ENCODE data around the gene TECPR2. TPM values are rescaled to one million over a fixed set of nuclear protein-coding genes. Genes with fewer than 3 reads are reported as not detected.
"Not testable (repeated sequence)": the region's sequence is repeated elsewhere in the genome, so short reads cannot be mapped to it uniquely, and the experiment has no call there.

The TECPR2 gene
- total RNA-seq, 1 donor from 2014 or later: 10.9 TPM

GRCh38 chr14:102333795-102334705, 28.7 kb upstream of the TECPR2 start:
- peak; percentile 21 for ATAC-seq

DNA sequence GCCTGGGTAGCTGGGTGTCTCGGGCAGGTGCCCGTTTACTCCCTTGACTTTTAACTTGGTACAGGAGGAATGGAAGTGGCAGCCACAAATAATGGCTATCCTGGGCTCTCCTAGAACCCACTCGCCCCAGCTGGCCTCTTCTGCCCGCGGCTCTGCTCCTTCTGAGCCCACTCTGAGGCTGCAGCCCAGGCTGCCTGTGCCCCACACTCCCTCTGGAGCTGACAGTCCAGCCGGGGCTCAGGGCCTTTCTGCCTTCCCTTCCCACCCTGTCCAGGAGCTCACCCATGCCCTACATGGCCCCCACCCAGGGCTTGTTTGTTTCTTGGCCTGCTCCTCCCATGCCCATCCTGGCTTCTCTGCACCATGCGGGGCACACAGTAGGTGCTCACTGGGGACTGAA, 27.6 kb upstream of the TECPR2 start:
- no peak for ATAC-seq

DNA sequence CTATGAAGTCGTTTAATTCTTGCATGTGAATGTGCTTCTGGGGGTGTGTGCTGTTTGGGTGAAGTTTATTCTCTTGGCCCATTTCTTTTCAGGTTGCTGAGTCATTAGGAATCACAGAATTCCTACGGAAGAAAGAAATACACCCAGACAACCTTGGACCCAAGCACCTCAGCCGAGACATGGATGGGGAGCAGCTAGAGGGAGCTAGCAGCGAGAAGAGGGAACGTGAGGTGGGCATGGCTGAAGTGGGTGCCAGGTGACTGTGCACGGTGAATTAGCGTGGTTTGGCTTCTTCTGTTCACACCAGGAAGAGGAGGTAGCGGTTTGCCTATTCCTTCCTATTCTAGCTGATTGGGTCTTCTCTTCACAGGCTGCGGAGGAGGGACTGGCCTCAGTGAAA, 24.0 kb upstream of the TECPR2 start:
- no peak for ATAC-seq

DNA sequence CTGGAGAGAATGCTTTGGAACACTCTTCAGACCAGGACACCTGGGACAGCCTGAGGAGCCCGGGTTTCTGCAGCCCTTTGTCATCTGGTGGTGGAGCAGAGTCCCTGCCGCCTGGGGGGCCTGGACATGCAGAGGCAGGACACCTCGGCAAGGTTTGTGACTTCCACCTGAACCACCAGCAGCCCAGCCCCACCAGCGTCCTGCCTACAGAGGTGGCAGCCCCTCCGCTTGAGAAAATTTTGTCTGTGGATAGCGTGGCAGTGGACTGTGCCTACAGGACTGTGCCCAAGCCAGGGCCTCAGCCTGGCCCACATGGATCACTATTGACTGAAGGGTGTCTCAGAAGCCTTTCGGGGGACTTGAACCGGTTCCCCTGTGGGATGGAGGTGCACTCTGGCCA, 21.2 kb upstream of the TECPR2 start:
- ATAC-seq: no peak

GRCh38 chr14:102342238-102342637, 20.5 kb upstream of the TECPR2 start:
- ATAC-seq: no peak

- ATAC-seq: no peak
Measured at GRCh38 chr14:102344084-102344483, 18.7 kb upstream of the TECPR2 start.

DNA sequence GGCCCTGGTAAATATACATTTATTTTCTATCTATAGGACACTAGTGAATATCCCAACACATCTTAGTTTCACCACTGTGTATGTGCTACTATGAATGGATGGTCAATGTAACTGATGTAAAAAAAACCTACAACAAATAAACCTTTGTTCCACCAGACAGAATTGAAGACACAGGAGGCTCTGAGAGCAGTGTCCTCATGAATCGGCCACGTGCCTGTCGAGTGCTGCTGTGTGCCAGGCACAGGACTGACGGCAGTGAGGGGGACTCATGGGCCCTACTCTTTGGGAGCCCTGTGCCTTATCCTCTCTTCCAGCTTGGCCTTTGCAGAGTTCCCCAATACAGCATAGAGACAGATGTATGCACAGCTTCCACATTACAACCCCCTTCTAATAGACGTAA, 18.3 kb upstream of the TECPR2 start:
- ATAC-seq: no peak

DNA sequence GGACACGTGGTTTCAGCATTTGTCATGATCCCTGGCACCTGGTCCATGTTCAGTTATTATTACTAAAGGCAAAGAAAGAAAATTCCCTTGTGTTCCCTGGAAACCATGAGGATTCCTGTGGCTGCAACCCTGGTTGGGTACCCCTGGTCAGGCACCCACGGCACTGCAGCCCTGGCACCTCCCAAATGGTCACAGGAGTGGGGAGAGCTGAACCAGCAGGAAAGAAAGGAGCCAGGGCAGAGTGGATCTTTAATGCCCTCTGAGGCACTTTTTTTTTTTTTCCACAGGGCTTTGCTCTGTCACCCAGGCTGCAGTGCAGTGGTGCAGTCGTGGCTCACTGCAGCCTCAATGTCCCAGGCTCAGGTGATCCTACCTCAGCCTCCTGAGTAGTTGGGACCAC, 17.5 kb upstream of the TECPR2 start:
- ATAC-seq: no peak

DNA sequence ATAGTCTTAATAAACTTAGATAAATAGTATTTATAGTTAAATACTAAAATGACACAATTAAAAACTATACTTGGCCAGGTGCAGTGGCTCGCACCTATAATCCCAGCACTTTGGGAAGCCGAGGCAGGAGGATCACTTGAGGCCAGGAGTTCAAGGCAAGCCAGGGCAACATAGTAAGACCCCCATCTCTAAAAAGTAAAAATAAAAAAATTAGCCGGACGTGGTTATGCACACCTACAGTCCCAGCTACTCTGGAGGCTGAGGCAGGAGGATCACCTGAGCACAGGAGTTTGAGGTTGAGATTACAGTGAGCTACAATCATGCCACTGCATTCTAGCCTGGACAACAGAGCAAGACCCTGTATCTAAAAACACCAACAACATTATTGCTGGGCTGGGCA, 16.1 kb upstream of the TECPR2 start:
- no peak for ATAC-seq

GRCh38 chr14:102348376-102348775, 14.4 kb upstream of the TECPR2 start:
- peak; percentile 23 for ATAC-seq

DNA sequence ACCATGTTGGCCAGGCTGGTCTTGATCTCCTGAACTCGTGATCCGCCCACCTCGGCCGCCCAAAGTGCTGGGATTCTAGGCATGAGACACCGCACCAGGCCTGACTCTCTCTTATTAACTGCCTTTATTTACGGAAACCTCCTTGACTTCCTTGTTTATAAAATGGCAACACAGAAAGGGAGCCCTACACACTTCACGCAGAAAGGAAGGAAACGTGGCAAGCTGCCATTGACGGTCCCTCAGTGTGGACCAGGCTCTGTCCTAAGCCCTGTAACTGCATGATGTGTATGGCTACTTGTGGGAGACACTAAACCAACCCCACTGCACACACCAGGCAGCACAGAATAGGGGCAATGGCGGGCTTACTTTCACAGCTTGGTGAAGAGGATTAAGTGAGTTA, 11.7 kb upstream of the TECPR2 start:
- no peak for ATAC-seq

- ATAC-seq: not testable (repeated sequence)
Measured at GRCh38 chr14:102351593-102351992, 11.1 kb upstream of the TECPR2 start.

GRCh38 chr14:102352213-102352612, 10.5 kb upstream of the TECPR2 start:
- no peak for ATAC-seq

GRCh38 chr14:102353126-102353619, 9.6 kb upstream of the TECPR2 start:
- no peak for ATAC-seq

DNA sequence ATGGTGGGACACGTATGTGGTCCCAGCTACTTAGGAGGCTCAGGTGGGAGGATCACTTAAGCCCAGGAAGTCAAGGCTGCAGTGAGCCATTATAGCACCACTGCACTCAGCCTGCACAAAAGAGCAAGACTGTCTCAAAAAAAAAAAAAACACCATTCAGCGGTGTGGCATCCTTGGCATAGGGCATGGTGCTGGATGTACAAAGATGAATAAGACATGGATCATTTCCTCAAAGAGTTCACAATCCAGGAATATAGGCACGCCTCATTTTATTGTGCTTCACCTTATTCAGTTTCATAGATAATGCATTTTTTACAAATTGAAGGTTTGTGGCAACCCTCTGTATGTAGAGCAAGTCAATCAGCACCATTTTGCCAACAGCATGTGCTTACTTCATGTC, 6.5 kb upstream of the TECPR2 start:
- no peak for ATAC-seq

GRCh38 chr14:102359341-102359740, 3.4 kb upstream of the TECPR2 start:
- ATAC-seq: no peak

- no peak for ATAC-seq
Measured at GRCh38 chr14:102360388-102360787, 2.4 kb upstream of the TECPR2 start.

DNA sequence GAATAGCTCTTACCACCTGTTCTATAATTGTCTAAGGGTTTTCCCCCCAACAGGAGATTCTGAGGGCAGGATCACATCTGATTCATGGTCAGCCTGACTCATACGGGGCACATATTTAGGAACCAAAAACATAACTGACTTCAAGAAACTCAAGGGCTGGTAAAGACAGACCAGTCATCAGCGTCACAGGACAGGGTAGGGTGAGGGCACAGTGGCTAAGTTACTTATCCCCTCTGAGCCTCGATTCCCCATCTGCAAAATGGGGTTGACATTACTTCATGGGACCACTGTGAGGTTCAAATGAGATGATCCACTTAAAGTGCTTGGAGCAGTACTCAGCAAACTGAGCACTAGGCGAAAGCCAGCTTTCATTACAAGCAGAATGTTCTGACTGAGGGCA, 657 bp upstream of the TECPR2 start:
- ATAC-seq: peak; percentile 68

- ATAC-seq: peak; percentile 30
Measured at GRCh38 chr14:102363182-102363943, 622 bp downstream of the TECPR2 start.

- ATAC-seq: peak; percentile 35
Measured at GRCh38 chr14:102370305-102370809, 7.6 kb downstream of the TECPR2 start.

- ATAC-seq: no peak
Measured at GRCh38 chr14:102371361-102371760, 8.6 kb downstream of the TECPR2 start.

DNA sequence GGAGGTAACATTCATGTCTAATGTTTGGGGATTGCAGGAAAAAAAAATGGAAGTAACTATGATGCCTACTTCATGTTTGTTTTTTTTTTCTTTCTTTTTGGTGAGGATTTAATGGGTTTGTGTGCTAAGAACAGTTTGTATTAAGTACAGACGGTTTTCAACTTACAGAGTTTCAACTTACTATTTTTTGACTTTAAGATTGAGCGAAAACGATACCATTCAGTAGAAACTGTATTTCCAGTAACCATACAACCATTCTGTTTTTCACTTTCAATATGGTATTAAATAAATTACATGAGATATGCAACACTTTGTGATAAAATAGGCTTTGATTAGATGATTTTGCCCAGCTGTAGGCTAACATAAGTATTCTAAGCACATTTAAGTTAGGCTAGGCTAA, 10.4 kb downstream of the TECPR2 start:
- ATAC-seq: no peak

DNA sequence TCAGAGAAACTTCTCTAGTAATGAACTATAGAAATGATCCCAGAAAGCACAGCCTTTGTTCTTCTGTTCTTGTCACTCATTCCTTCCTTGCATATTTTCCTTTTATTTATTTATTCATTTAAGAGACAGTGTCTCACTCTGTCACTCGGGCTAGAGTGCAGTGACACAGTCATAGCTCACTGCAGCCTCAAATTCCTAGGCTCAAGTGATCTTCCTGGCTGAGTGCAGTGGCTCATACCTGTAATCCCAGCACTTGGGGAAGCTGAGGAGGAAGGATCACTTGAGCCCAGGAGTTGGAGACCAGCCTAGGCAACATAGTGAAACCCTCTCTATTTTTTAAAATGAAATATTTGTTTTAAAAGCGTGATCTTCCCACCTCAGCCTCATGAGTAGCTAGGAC, 11.5 kb downstream of the TECPR2 start:
- no peak for ATAC-seq

- no peak for ATAC-seq
Measured at GRCh38 chr14:102375119-102375518, 12.4 kb downstream of the TECPR2 start.
